ENCODE measurements around the gene ARHGDIA. TPM values are rescaled to one million over a fixed set of nuclear protein-coding genes. Genes with fewer than 3 reads are reported as not detected.
"Not testable (repeated sequence)": the region's sequence is repeated elsewhere in the genome, so short reads cannot be mapped to it uniquely, and the experiment has no call there.

The ARHGDIA gene
- total RNA-seq (2014; rRNA removed; shearing (Covaris generic)), result 288 and 306 TPM in 2 replicates
- 1,017 and 1,021 TPM in 2 replicates for polyA plus RNA-seq (2015; cell fraction: cytosol; rRNA removed)
- 496 and 560 TPM in 2 replicates for polyA plus RNA-seq (2015; cell fraction: nucleus; rRNA removed)

- no peak for DNase-seq (ENCODE audit: low read depth, low spot score)
- in situ Hi-C loops (cut with HindIII; ENCODE audit: low pct_unique_long_range_greater_than_20kb, low sequenced_read_pairs), result no loop called here
Observed at GRCh38 chr17:81870981-81871386, at the start of gene ARHGDIA. TSS of gene ARHGDIA (minus strand) at chr17:81871337. CDS start at chr17:81869930, 1,407 bp downstream.

GRCh38 chr17:81918832-81919545 lies 47.9 kb upstream of the ARHGDIA start:
- in situ Hi-C loops (cut with HindIII; ENCODE audit: low pct_unique_long_range_greater_than_20kb, low sequenced_read_pairs), result no loop called here
- DNase-seq (ENCODE audit: low read depth, low spot score), result no peak

GRCh38 chr17:81918333-81918669 lies 47.2 kb upstream of the ARHGDIA start:
- in situ Hi-C loops (cut with HindIII; ENCODE audit: low pct_unique_long_range_greater_than_20kb, low sequenced_read_pairs); DNase-seq (ENCODE audit: low read depth, low spot score): not testable (repeated sequence)

- peak; percentile 89 for DNase-seq (ENCODE audit: low read depth, low spot score)
- in situ Hi-C loops (cut with HindIII; ENCODE audit: low pct_unique_long_range_greater_than_20kb, low sequenced_read_pairs), result no loop called here
Observed at GRCh38 chr17:81917565-81918332, 46.6 kb upstream of the ARHGDIA start, which contains the start of gene SIRT7. TSS of gene SIRT7 (minus strand) at chr17:81918176. CDS start at chr17:81918131, 45 bp downstream.

- DNase-seq (ENCODE audit: low read depth, low spot score), result peak; percentile 52
Observed at GRCh38 chr17:81916234-81917001, 45.3 kb upstream of the ARHGDIA start.

GRCh38 chr17:81915331-81915730 lies 44.2 kb upstream of the ARHGDIA start:
- no peak for DNase-seq (ENCODE audit: low read depth, low spot score)
- in situ Hi-C loops (cut with HindIII; ENCODE audit: low pct_unique_long_range_greater_than_20kb, low sequenced_read_pairs), result no loop called here

More at GRCh38 chr17:81916234-81917001, 45.3 kb upstream of the ARHGDIA start:
- in situ Hi-C loops (cut with HindIII; ENCODE audit: low pct_unique_long_range_greater_than_20kb, low sequenced_read_pairs), result no loop called here

GRCh38 chr17:81914103-81914850 lies 43.1 kb upstream of the ARHGDIA start:
- in situ Hi-C loops (cut with HindIII; ENCODE audit: low pct_unique_long_range_greater_than_20kb, low sequenced_read_pairs), result no loop called here
- no peak for DNase-seq (ENCODE audit: low read depth, low spot score)

- DNase-seq (ENCODE audit: low read depth, low spot score), result no peak
- in situ Hi-C loops (cut with HindIII; ENCODE audit: low pct_unique_long_range_greater_than_20kb, low sequenced_read_pairs), result no loop called here
Observed at GRCh38 chr17:81913394-81914102, 42.4 kb upstream of the ARHGDIA start.

- in situ Hi-C loops (cut with HindIII; ENCODE audit: low pct_unique_long_range_greater_than_20kb, low sequenced_read_pairs), result no loop called here
- no peak for DNase-seq (ENCODE audit: low read depth, low spot score)
Observed at GRCh38 chr17:81912441-81913309, 41.5 kb upstream of the ARHGDIA start.

GRCh38 chr17:81911969-81912368 lies 40.8 kb upstream of the ARHGDIA start:
- DNase-seq (ENCODE audit: low read depth, low spot score), result no peak
- in situ Hi-C loops (cut with HindIII; ENCODE audit: low pct_unique_long_range_greater_than_20kb, low sequenced_read_pairs), result no loop called here

GRCh38 chr17:81911277-81911961 lies 40.3 kb upstream of the ARHGDIA start, which contains the start of gene PCYT2:
TSS of gene PCYT2 (minus strand) at chr17:81911399. CDS start at chr17:81911355, 44 bp downstream.
- peak; percentile 96 for DNase-seq (ENCODE audit: low read depth, low spot score)
- in situ Hi-C loops (cut with HindIII; ENCODE audit: low pct_unique_long_range_greater_than_20kb, low sequenced_read_pairs), result no loop called here

- DNase-seq (ENCODE audit: low read depth, low spot score), result no peak
- in situ Hi-C loops (cut with HindIII; ENCODE audit: low pct_unique_long_range_greater_than_20kb, low sequenced_read_pairs), result no loop called here
Observed at GRCh38 chr17:81910840-81911276, 39.7 kb upstream of the ARHGDIA start.

GRCh38 chr17:81909966-81910839 lies 39.1 kb upstream of the ARHGDIA start:
- in situ Hi-C loops (cut with HindIII; ENCODE audit: low pct_unique_long_range_greater_than_20kb, low sequenced_read_pairs), result no loop called here

GRCh38 chr17:81909231-81909630 lies 38.1 kb upstream of the ARHGDIA start:
- in situ Hi-C loops (cut with HindIII; ENCODE audit: low pct_unique_long_range_greater_than_20kb, low sequenced_read_pairs), result no loop called here
- no peak for DNase-seq (ENCODE audit: low read depth, low spot score)

More at GRCh38 chr17:81909966-81910839, 39.1 kb upstream of the ARHGDIA start:
- DNase-seq (ENCODE audit: low read depth, low spot score), result no peak
